ENCODE results near the gene IFFO2. TPM values are rescaled to one million over a fixed set of nuclear protein-coding genes. Genes with fewer than 3 reads are reported as not detected.
A peak's percentile ranks its signal among the peaks of the same experiment; 100 is the strongest.

IFFO2 gene
- total RNA-seq, 1 experiment from 2014 or later, result 18.7 TPM

GRCh38 chr1:18884727-18885126 lies 71.7 kb downstream of the IFFO2 start:
- H3K4me3 Mint-ChIP-seq (ENCODE audit: unreplicated experiment), result no peak overlapping the region
- ChIA-PET POLR2A (no interaction called here), CTCF (interaction anchor here (1.0 to 1.8 kb wide), 9 partner anchors 9 to 287 kb away, joined by 3 to 11 read pairs (median 6); partner anchors contain the start of gene ALDH4A1)
- intact Hi-C loops (cut with micrococcal nuclease; ENCODE audit: unreplicated experiment), result loop anchor here (2.0 kb wide), 1 partner anchor 18 kb away; the partner anchor contains the start of gene ALDH4A1
- H3K27ac Mint-ChIP-seq (ENCODE audit: unreplicated experiment), result no peak overlapping the region
- DNase-seq, result no peak
- BruUV-seq (replicated peaks), result no TSS peak
- Histone ChIP-seq H3K9me3 (no peaks in the 10 kb centered on the region), H3K4me1 (no peaks in the 10 kb centered on the region), H3K27me3 (replicated peaks; ENCODE audit: control insufficient read depth, insufficient read depth, low read length) (no peaks in the 10 kb centered on the region), H3K4me3 (ENCODE audit: low read depth, low read length) (no peak overlapping the region), H3K36me3 (ENCODE audit: control insufficient read depth, insufficient read depth, low read length) (no peaks in the 10 kb centered on the region)
- H3K27me3 Mint-ChIP-seq (ENCODE audit: insufficient read depth, unreplicated experiment), result no peaks in the 10 kb centered on the region
- H3K9me3 Mint-ChIP-seq (ENCODE audit: unreplicated experiment), result no peaks in the 10 kb centered on the region
- no peaks in the 10 kb centered on the region for H3K4me1 Mint-ChIP-seq (ENCODE audit: low read depth, unreplicated experiment)
- H3K36me3 Mint-ChIP-seq (ENCODE audit: insufficient read depth, unreplicated experiment), result no peaks in the 10 kb centered on the region
- TF ChIP-seq CTCF (IDR thresholded peaks at IDR 0.05; ENCODE audit: insufficient read depth in 1 of 2, low read depth in 1 of 2, low read length in 1 of 2, severe bottlenecking in 1 of 2, unreplicated experiment in 1 of 2), result no peak

DNA sequence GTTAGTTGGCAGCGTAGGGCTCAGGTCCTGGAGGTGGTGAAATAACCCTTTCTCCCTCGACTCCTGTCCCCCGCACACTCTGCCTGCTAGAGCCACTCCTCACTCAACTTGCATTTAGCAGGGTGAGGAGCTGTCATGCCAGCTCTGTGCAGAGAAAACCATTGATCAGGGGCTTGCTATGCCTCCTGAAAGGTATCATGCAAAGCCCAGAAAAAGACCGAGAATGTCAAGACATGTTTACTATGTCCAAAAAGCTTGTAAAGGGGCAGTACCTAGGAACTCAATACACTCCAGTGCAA lies 72.1 kb downstream of the IFFO2 start:
- no peaks in the 10 kb centered on the region for H3K4me1 ChIP-seq
- TF ChIP-seq CTCF (IDR thresholded peaks at IDR 0.05; ENCODE audit: insufficient read depth in 1 of 2, low read depth in 1 of 2, low read length in 1 of 2, severe bottlenecking in 1 of 2, unreplicated experiment in 1 of 2), result peak in 1 of 2 experiments; percentile 8
- intact Hi-C loops (cut with micrococcal nuclease; ENCODE audit: unreplicated experiment), result loop anchor here (2.0 kb wide), 1 partner anchor 18 kb away; the partner anchor contains the start of gene ALDH4A1
- BruUV-seq (replicated peaks), result no TSS peak
- DNase-seq, result no peak
- POLR2A ChIA-PET, result no interaction called here
- H3K36me3 ChIP-seq (ENCODE audit: control insufficient read depth, insufficient read depth, low read length), result no peaks in the 10 kb centered on the region
- H3K4me3 Mint-ChIP-seq (ENCODE audit: unreplicated experiment), result no peak overlapping the region
- H3K9me3 Mint-ChIP-seq (ENCODE audit: unreplicated experiment), result no peaks in the 10 kb centered on the region
- no peak overlapping the region for H3K4me3 ChIP-seq (ENCODE audit: low read depth, low read length)
- H3K27me3 Mint-ChIP-seq (ENCODE audit: insufficient read depth, unreplicated experiment), result no peaks in the 10 kb centered on the region
- H3K27me3 ChIP-seq (replicated peaks; ENCODE audit: control insufficient read depth, insufficient read depth, low read length), result no peaks in the 10 kb centered on the region
- no peaks in the 10 kb centered on the region for H3K9me3 ChIP-seq
- H3K4me1 Mint-ChIP-seq (ENCODE audit: low read depth, unreplicated experiment), result no peaks in the 10 kb centered on the region
- CTCF ChIA-PET, result interaction anchor here (0.7 to 1.8 kb wide), 11 partner anchors 9 to 287 kb away, joined by 3 to 11 read pairs (median 5); partner anchors contain the start of gene ALDH4A1
- no peak overlapping the region for H3K27ac Mint-ChIP-seq (ENCODE audit: unreplicated experiment)
- no peaks in the 10 kb centered on the region for H3K36me3 Mint-ChIP-seq (ENCODE audit: insufficient read depth, unreplicated experiment)

GRCh38 chr1:18883636-18884418 lies 72.6 kb downstream of the IFFO2 start:
- H3K9me3 ChIP-seq, result no peaks in the 10 kb centered on the region
- TF ChIP-seq CTCF (IDR thresholded peaks at IDR 0.05; ENCODE audit: insufficient read depth in 1 of 2, low read depth in 1 of 2, low read length in 1 of 2, severe bottlenecking in 1 of 2, unreplicated experiment in 1 of 2), result peak; percentile 81 to 86
- no peaks in the 10 kb centered on the region for H3K27me3 ChIP-seq (replicated peaks; ENCODE audit: control insufficient read depth, insufficient read depth, low read length)
- intact Hi-C loops (cut with micrococcal nuclease; ENCODE audit: unreplicated experiment), result loop anchor here (2.0 kb wide), 1 partner anchor 19 kb away; the partner anchor contains the start of gene ALDH4A1
- Mint-ChIP-seq H3K4me3 (ENCODE audit: unreplicated experiment) (no peak overlapping the region), H3K4me1 (ENCODE audit: low read depth, unreplicated experiment) (no peaks in the 10 kb centered on the region), H3K36me3 (ENCODE audit: insufficient read depth, unreplicated experiment) (no peaks in the 10 kb centered on the region), H3K27ac (ENCODE audit: unreplicated experiment) (no peak overlapping the region), H3K9me3 (ENCODE audit: unreplicated experiment) (no peaks in the 10 kb centered on the region), H3K27me3 (ENCODE audit: insufficient read depth, unreplicated experiment) (no peaks in the 10 kb centered on the region)
- no peak overlapping the region for H3K4me3 ChIP-seq (ENCODE audit: low read depth, low read length)
- no TSS peak for BruUV-seq (replicated peaks)
- DNase-seq, result peak; percentile 64 to 79
- POLR2A ChIA-PET, result no interaction called here
- no peaks in the 10 kb centered on the region for H3K36me3 ChIP-seq (ENCODE audit: control insufficient read depth, insufficient read depth, low read length)
- CTCF ChIA-PET, result interaction anchor here (0.6 to 1.8 kb wide), 13 partner anchors 8 to 286 kb away, joined by 3 to 11 read pairs (median 3); partner anchors contain the start of gene ALDH4A1
- no peaks in the 10 kb centered on the region for H3K4me1 ChIP-seq
